Stimulated activated CD8-positive, alpha-beta memory T cell treated with anti-CD3 and anti-CD28 coated beads, Interleukin-4, amount 100 ng/mL, for 24 hours (primary cell): ENCODE results near the gene RCBTB1.

Experiments
- DNase-seq: peaks from one replicate; pipeline ENCODE4 v3.0.0-alpha.2; 2020; ENCODE audit warnings: low read depth

RCBTB1 gene

GRCh38 chr13:49512578-49512977 is 72.8 kb downstream of the RCBTB1 start:
- DNase-seq, result no peak

GRCh38 chr13:49503951-49504350 is 81.4 kb downstream of the RCBTB1 start:
- DNase-seq, result no peak

GRCh38 chr13:49502954-49503353 is 82.4 kb downstream of the RCBTB1 start:
- DNase-seq, result no peak

- DNase-seq, result no peak
These were observed 85.3 kb downstream of the RCBTB1 start for GRCh38 chr13:49499889-49500660.

GRCh38 chr13:49498206-49498605 is 87.2 kb downstream of the RCBTB1 start:
- DNase-seq, result no peak

- DNase-seq, result no peak
These were observed 88.1 kb downstream of the RCBTB1 start for GRCh38 chr13:49497272-49497671.

GRCh38 chr13:49496837-49497236 is 88.5 kb downstream of the RCBTB1 start:
- DNase-seq, result peak; percentile 13

- peak; percentile 78 for DNase-seq
These were observed 89.3 kb downstream of the RCBTB1 start, which contains the start of gene PHF11 for GRCh38 chr13:49495783-49496762. PHF11 (plus strand) TSS chr13:49495953; CDS start chr13:49496002, 49 bp downstream.

GRCh38 chr13:49494645-49495044 is 90.7 kb downstream of the RCBTB1 start:
- DNase-seq, result no peak

GRCh38 chr13:49488563-49488962 is 96.8 kb downstream of the RCBTB1 start:
- DNase-seq, result no peak
